Testis (tissue), 2 donors: ENCODE measurements around the gene GNPDA2.

Source experiments
- POLR2A ChIP-seq: fragments of 450-650 bp; IDR thresholded peaks from one replicate; pipeline ENCODE4 v1.6.1; 2017; ENCODE audit warnings: antibody characterized with exemption, mild to moderate bottlenecking, moderate library complexity
- TF ChIP-seq, protein P1 (sequence below), 3 experiments: fragments of 450-650 bp in 2 of 3; fragments of 200-600 bp in 1 of 3; sonication (generic) in 1 of 3; IDR thresholded peaks; one replicate each; pipeline ENCODE4 v1.5.1; 2016 to 2019; ENCODE audit warnings: antibody characterized with exemption in 3 of 3, mild to moderate bottlenecking in 2 of 3, moderate library complexity in 1 of 3

GRCh38 chr4:44727471-44727870 lies 1.1 kb upstream of the GNPDA2 start:
- TF ChIP-seq POLR2A = no peak
- TF ChIP-seq, protein P1, sequence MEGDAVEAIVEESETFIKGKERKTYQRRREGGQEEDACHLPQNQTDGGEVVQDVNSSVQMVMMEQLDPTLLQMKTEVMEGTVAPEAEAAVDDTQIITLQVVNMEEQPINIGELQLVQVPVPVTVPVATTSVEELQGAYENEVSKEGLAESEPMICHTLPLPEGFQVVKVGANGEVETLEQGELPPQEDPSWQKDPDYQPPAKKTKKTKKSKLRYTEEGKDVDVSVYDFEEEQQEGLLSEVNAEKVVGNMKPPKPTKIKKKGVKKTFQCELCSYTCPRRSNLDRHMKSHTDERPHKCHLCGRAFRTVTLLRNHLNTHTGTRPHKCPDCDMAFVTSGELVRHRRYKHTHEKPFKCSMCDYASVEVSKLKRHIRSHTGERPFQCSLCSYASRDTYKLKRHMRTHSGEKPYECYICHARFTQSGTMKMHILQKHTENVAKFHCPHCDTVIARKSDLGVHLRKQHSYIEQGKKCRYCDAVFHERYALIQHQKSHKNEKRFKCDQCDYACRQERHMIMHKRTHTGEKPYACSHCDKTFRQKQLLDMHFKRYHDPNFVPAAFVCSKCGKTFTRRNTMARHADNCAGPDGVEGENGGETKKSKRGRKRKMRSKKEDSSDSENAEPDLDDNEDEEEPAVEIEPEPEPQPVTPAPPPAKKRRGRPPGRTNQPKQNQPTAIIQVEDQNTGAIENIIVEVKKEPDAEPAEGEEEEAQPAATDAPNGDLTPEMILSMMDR (IDR thresholded peaks at IDR 0.05) = no peak
